Activated CD4-positive, alpha-beta T cell treated with anti-CD3 and anti-CD28 coated beads for 4 hours (primary cell): Measurements from ENCODE around the gene NPHP3.
"Not testable (repeated sequence)": the region's sequence is repeated elsewhere in the genome, so short reads cannot be mapped to it uniquely, and the experiment has no call there.

Source experiments
- DNase-seq, 2 donors: peaks; one replicate each; pipeline ENCODE4 v3.0.0-alpha.2; 2020

Gene NPHP3, protein sequence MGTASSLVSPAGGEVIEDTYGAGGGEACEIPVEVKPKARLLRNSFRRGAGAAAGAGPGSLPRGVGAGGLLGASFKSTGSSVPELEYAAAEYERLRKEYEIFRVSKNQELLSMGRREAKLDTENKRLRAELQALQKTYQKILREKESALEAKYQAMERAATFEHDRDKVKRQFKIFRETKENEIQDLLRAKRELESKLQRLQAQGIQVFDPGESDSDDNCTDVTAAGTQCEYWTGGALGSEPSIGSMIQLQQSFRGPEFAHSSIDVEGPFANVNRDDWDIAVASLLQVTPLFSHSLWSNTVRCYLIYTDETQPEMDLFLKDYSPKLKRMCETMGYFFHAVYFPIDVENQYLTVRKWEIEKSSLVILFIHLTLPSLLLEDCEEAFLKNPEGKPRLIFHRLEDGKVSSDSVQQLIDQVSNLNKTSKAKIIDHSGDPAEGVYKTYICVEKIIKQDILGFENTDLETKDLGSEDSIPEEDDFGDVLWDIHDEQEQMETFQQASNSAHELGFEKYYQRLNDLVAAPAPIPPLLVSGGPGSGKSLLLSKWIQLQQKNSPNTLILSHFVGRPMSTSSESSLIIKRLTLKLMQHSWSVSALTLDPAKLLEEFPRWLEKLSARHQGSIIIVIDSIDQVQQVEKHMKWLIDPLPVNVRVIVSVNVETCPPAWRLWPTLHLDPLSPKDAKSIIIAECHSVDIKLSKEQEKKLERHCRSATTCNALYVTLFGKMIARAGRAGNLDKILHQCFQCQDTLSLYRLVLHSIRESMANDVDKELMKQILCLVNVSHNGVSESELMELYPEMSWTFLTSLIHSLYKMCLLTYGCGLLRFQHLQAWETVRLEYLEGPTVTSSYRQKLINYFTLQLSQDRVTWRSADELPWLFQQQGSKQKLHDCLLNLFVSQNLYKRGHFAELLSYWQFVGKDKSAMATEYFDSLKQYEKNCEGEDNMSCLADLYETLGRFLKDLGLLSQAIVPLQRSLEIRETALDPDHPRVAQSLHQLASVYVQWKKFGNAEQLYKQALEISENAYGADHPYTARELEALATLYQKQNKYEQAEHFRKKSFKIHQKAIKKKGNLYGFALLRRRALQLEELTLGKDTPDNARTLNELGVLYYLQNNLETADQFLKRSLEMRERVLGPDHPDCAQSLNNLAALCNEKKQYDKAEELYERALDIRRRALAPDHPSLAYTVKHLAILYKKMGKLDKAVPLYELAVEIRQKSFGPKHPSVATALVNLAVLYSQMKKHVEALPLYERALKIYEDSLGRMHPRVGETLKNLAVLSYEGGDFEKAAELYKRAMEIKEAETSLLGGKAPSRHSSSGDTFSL (N-terminal part only)

GRCh38 chr3:132722165-132723023 lies at the start of gene NPHP3:
Gene NPHP3 (minus strand): TSS chr3:132722409. CDS start chr3:132722355, 54 bp downstream.
- DNase-seq: peak; percentile 98

- no peak for DNase-seq
These were observed 36.5 kb upstream of the NPHP3 start for GRCh38 chr3:132758740-132759139.

DNA sequence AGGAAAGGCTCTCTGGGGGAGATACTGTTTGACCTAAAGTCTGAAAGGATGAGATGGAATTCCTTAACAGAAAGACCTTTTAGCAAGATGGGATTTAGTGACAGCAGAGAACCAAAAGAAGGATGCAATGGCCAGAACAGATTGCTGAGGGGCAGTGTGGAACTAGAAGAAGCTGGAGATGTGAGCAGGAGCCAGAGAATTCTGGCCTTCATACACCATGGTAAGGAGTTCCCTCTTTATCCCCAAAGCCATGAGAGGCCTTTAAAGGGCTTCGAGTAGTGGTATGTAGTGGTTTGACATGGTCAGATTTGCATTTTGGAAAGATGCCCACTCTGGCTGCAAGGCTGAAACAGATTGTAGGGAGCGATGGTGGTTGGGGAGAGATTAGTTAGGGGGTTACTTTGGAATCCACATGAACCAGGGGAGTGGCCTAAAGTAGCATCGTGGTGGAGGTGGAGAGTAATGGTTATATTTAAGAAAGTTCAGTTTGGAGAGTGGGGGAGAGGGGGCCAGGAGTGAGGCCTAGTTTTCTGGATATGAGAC lies 34.0 kb upstream of the NPHP3 start:
- no peak for DNase-seq

DNA sequence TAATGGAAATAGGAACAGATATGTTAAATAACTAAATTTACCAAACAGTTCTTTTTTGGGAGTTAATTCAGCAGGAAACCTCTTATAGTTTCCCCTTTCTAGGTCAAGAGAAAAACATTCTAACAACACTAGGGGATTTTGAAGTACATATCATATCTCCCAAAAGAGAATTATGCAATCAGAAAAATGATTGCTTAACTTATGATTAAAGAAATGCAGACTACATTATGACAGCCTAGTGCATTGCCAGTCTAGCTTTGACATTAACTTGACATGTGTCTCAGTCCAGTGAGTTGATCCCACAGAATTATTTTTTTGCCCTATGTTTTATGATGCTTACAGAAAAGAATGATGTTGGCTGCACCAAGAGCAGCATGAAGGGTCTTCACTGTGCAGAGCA lies 31.7 kb upstream of the NPHP3 start:
- DNase-seq: no peak

DNA sequence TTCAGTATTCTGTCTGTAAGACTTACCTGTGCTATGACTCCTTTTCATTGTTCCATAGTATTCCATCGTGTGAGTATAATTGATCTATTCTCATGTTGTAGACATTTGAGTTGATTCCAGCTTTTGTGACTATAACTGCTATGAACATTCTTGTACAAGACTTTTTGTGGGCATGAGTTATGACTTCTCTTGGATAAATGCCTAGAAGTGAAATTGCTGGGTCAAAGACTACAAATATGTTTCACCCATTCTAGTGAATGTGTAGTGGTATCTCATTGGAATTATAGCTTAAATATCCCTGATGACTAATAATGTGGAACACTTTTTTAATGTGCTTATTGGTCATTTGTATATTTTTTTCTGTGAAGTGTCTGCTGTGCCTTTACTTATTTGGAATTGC lies 27.6 kb upstream of the NPHP3 start:
- DNase-seq: no peak

DNA sequence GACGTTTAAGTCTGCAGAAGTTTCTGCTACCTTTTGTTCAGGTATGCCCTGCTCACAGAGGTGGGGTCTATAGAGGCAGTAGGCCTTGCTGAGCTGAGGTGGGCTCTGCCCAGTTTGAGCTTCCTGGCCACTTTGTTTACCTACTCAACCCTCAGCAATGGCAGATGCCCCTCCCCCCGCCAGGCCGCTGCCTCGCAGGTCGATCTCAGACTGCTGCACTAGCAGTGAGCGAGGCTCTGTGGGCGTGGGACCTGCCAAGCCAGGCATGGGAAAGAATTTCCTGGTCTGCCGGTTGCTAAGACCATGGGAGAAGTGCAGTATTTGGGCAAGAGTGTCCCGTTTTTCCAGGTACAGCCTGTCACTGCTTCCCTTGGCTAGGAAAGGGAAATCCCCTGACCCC lies 24.5 kb upstream of the NPHP3 start:
- DNase-seq: not testable (repeated sequence)

DNA sequence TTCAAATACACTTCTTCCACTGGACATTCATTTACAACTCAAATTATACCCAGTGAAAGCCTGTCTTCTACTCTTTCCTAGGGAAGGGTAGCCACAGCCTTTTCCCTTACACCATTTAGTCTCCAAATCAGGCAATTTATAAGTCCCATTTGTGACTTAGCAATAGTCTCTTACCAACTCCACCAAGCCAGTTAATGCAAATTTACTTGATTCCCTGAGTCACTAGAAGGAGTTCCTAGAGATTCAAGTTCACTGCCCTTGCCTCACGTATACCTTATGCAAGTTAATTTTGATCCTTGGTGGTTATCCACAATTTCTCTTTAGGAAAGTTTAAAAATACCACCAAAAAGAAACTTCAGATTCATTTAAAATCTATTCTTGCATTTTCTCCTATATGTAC lies 16.1 kb upstream of the NPHP3 start:
- no peak for DNase-seq

- no peak for DNase-seq
These were observed 13.4 kb upstream of the NPHP3 start for GRCh38 chr3:132735589-132735988.

GRCh38 chr3:132730891-132731580 lies 8.8 kb upstream of the NPHP3 start:
- no peak for DNase-seq

- DNase-seq: peak in 1 of 2 donors; percentile 6
These were observed 4.2 kb upstream of the NPHP3 start for GRCh38 chr3:132726341-132726823.

GRCh38 chr3:132723024-132723950 lies 1.1 kb upstream of the NPHP3 start:
- no peak for DNase-seq

GRCh38 chr3:132721479-132722164 lies 587 bp downstream of the NPHP3 start:
- DNase-seq: peak; percentile 18 to 25

DNA sequence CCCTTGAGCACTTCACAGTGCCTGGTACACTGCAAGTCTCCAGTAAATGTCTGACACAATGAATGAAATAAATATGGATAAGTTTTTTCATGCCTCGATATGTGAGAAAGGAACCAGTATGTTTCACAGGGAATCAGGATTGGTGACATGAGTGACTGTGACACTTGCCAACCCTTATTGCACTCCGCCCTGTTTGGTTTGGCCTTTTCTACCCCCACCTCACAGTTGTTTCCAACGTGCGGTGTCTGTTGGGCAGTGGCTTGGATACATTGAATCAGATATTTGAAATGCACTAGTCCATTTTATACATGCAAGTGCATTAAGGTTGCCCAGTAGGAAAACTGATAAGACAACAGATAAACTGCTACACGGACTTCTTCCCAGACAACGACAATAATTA lies 2.0 kb downstream of the NPHP3 start:
- no peak for DNase-seq

DNA sequence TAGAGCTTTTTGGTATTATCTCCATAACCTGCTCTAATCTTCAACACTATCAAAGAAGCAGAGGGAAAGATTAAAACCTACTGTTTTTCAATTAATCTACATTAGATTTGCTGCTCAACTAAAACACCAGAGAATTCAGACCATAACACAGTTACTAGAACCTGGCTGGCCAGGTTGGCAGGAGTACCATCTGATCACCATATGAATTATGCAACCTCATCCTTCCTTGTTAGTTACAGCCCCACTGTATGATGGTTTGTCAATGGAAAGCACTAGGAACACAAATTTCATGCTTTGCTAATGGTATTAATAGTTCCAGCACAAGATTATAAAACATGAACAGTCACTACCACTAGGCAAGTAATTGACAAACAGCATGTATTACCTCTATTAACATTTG lies 5.8 kb downstream of the NPHP3 start:
- DNase-seq: no peak

DNA sequence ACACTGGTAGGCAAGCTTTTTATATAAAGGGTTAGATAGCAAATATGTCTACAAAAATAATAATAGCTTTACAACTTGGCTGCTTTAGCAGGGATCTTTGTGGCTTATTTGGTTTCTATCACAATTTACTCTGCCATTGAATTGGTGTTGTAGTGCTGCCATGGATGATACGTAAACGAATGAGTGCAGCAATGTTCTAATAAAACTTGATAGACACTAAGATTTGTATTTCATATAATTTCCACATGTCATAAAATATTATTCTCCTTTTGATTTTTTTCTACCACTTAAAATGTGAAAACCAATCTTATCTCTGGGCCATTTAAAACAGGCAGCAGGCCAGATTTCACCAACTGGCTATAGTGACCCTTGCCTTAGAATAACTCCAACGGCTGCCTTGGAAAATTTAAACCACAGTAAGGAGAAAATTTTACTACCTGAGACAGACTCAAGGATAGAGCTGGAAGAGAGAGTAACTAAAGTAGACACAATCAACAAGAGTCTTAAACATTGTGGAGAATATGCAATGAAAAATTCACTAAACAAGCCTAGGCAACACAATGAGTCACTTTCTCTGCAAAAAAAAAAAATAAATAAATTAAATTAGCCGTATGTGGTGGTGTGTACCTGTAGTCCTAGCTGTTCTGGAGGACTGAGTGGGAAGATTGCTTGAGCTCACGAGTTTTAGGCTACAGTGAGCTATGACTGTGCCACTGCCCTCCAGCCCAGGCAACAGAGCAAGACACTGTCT lies 8.1 kb downstream of the NPHP3 start:
- no peak for DNase-seq

- no peak for DNase-seq
These were observed 11.9 kb downstream of the NPHP3 start for GRCh38 chr3:132710311-132710710.

DNA sequence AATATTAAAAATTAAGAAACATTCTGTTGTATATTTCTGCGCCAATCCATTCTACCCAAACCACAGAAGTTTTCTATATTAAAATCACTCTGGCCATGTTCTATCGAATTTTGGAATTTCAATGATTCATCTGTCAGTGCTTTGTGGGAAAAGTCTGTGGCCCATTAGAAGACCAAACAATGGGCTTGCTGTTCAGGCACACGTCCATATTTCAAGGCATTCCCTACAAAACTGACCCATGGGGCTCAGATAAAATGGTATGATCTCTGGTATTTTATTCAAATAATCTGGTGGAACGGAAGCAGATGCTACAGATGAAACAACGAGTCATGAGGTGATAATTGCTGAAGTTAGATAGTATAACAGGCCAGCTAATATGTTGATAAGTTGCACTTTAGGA lies 12.4 kb downstream of the NPHP3 start:
- DNase-seq: no peak

DNA sequence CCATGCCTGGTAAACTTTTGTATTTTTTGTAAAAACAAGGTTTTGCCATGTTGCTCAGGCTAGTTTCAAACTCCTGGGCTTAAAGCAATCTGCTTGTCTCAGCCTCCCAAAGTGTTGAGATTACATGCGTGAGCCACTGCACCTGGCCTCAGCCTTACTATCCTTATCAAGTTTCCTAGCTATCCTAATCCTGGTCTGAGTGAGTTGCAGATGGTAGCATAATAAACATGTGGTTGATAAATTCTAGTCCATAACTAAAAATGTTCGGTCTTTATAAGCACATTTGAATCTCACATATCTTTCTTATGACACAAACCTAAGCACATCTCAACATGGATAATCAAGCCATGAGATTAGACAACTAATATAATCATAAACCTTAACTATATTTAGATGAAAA lies 18.5 kb downstream of the NPHP3 start:
- DNase-seq: no peak
